HAP-1 (cell line): ENCODE measurements around the gene STYK1.

Experiments
- DNase-seq, 2 experiments: peaks; one replicate each; pipeline ENCODE4 v3.0.0-alpha.2; 2016 to 2020; ENCODE audit warnings: low spot score in 2 of 2
- H3K27me3 ChIP-seq: fragments of 250-450 bp; sonication (Bioruptor Pico); 2 replicates; pipeline ENCODE4 v1.5.1; 2020; ENCODE audit warnings: low read depth, mild to moderate bottlenecking, moderate library complexity
- H3K36me3 ChIP-seq: fragments of 250-450 bp; sonication (Bioruptor Pico); replicated peaks from 2 replicates; pipeline ENCODE4 v1.5.1; 2020; ENCODE audit warnings: mild to moderate bottlenecking
- H3K4me1 ChIP-seq: fragments of 250-450 bp; sonication (Bioruptor Pico); 2 replicates; pipeline ENCODE4 v1.5.1; 2020; ENCODE audit warnings: mild to moderate bottlenecking
- H3K4me3 ChIP-seq: fragments of 250-450 bp; sonication (Bioruptor Pico); 2 replicates; pipeline ENCODE4 v1.5.1; 2020; ENCODE audit warnings: mild to moderate bottlenecking, moderate library complexity
- H3K9me3 ChIP-seq: fragments of 250-450 bp; sonication (Bioruptor Pico); 2 replicates; pipeline ENCODE4 v1.5.1; 2020; ENCODE audit warnings: mild to moderate bottlenecking, moderate library complexity
- in situ Hi-C: fragments of 300-500 bp; cut with MboI; formaldehyde crosslinking; loops from 3 replicates; pipeline ENCODE4 v1.14.3; 2020; ENCODE audit warnings: low sequenced_read_pairs, inconsistent platforms, mixed read lengths

STYK1 gene, protein sequence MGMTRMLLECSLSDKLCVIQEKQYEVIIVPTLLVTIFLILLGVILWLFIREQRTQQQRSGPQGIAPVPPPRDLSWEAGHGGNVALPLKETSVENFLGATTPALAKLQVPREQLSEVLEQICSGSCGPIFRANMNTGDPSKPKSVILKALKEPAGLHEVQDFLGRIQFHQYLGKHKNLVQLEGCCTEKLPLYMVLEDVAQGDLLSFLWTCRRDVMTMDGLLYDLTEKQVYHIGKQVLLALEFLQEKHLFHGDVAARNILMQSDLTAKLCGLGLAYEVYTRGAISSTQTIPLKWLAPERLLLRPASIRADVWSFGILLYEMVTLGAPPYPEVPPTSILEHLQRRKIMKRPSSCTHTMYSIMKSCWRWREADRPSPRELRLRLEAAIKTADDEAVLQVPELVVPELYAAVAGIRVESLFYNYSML

DNA sequence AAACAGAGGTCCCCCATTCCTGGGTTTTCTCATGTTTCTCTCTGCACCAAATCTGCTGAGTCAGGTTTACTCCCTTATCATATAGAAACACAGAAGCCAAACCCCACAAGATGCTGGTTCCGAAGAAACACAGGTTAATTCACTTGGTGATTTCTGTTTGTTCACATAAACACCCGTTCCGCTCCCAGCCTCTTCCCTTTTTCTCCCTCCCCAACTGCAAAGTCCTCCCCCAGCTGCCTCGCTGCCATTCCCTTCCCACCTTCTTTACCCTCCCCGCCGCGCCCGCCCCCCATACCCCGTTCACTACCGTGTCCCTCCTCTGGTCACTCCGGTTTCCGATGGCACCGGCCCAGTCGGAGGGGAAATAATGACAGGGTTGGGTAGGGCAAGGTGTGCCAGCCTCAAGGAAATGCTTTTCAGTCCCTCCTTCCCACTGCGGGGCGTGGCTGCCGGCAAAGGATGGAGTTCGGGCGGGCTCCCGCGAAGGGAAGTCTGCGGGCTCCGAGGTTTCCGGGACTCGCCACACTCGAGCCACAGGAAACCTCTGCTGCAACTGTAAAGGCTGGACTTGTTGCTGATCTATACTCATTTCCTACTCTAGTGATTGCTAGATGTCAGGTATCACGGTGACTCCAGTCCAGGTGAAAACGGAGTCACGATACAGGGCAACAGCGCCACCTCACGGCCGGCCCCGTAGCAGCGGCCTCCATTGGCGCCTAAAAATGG lies at the start of gene STYK1:
TSS of gene STYK1 (minus strand) at position 394 of the 726 bp plus-strand sequence. CDS start 39,434 bp downstream, outside the sequence.
- in situ Hi-C loops: no loop called here
- H3K9me3 ChIP-seq: no peaks in the 10 kb centered on the region
- peaks cover 5% of the 10 kb centered on the region for H3K27me3 ChIP-seq
- H3K4me3 ChIP-seq: peak within 1 kb of the TSS; percentile 50
- H3K4me1 ChIP-seq: peaks cover 4% of the 10 kb centered on the region
- no peaks in the 10 kb centered on the region for H3K36me3 ChIP-seq
- peak; percentile 51 to 81 for DNase-seq

GRCh38 chr12:10722905-10723746 lies 49.3 kb upstream of the STYK1 start, which contains the start of gene YBX3:
Gene YBX3, minus strand, starts transcription at chr12:10723323. Its CDS starts 212 bp downstream, at chr12:10723111.
- DNase-seq: peak; percentile 83 to 90
- peak within 1 kb of the TSS; percentile 82 for H3K4me3 ChIP-seq
- H3K9me3 ChIP-seq: no peaks in the 10 kb centered on the region
- H3K4me1 ChIP-seq: peaks cover 33% of the 10 kb centered on the region
- H3K36me3 ChIP-seq: peaks cover 12% of the 10 kb centered on the region
- in situ Hi-C loops: no loop called here
- H3K27me3 ChIP-seq: no peaks in the 10 kb centered on the region; the same call in 1 of the 2 replicates

DNA sequence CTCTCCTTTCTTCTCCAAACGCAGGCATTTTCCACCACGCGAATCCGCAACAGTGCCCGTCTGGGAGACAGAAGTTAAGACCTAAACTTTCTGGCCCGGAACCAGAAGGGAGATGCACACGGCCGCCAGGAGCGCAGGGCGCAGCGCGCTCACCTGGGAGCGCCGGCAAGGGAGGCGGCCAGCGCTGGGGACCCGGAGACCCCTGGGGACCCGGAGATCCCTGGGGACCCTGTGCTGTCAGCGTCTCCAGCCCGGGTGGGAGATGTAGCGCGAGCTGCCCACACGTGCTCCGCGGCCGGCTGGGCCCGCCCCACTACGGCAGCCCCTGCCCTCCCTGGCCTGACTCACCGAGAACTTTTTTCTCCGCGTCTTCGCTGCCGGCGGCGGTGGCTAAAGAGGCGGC lies 48.7 kb upstream of the STYK1 start:
- Histone ChIP-seq H3K4me3 (peak overlapping the region; percentile 82), H3K4me1 (peaks cover 40% of the 10 kb centered on the region), H3K27me3 (no peaks in the 10 kb centered on the region; the same call in 1 of the 2 replicates), H3K9me3 (no peaks in the 10 kb centered on the region), H3K36me3 (peaks cover 18% of the 10 kb centered on the region)
- in situ Hi-C loops: no loop called here
- DNase-seq: no peak

DNA sequence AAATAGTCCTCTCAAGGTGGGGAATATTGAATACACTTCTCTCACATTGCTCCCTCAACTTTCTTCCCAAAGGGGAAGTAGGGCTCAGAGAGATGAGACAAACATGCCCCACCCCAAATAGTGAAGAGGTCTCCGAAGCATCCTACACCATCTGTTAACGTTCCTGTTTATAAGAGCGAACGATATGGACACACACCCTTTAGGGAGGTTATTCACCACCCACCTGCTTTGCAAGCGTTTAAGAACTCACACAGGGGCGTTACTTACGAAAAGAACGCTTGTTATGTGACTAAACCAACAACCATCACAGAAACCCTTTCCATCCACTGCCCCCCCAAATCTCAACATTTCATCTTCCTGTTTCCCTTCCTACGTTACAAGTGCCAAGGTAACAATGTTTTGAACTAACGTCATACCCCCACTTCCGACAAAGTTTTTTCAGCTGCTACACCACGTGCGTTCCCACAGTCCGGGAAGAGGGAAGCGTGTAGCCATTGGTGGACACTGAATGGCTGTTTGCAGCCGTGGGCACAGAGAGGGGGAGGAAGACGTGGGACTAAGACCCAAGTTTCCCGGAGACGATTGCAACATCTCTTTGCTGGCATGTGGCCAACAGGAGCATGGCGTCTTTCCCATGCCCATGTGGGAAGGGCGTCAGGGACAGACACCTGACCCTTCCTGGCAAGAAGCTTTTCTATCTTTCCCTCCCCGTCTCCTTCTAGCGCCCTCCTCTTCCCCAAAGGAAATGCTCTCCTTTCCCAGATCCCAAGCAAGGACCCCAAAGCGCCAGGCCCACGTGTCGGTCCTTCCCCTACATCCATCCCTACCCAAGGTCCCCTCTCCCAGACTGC lies 48.0 kb upstream of the STYK1 start:
- Histone ChIP-seq H3K36me3 (peaks cover 24% of the 10 kb centered on the region), H3K27me3 (no peaks in the 10 kb centered on the region), H3K4me1 (peaks cover 46% of the 10 kb centered on the region), H3K4me3 (peak overlapping the region; percentile 82), H3K9me3 (no peaks in the 10 kb centered on the region)
- peak; percentile 67 to 87 for DNase-seq
- in situ Hi-C loops: no loop called here

- in situ Hi-C loops: no loop called here
- peak overlapping the region; percentile 82 for H3K4me3 ChIP-seq
- no peaks in the 10 kb centered on the region for H3K27me3 ChIP-seq
- H3K9me3 ChIP-seq: no peaks in the 10 kb centered on the region
- H3K36me3 ChIP-seq: peaks cover 28% of the 10 kb centered on the region
- no peak for DNase-seq
- peaks cover 50% of the 10 kb centered on the region for H3K4me1 ChIP-seq
Observed at GRCh38 chr12:10720974-10721650, 47.3 kb upstream of the STYK1 start.

GRCh38 chr12:10719482-10719881 lies 45.6 kb upstream of the STYK1 start:
- H3K4me3 ChIP-seq: no peak overlapping the region; the same call in 1 of the 2 replicates
- peaks cover 50% of the 10 kb centered on the region for H3K4me1 ChIP-seq
- DNase-seq: no peak
- H3K27me3 ChIP-seq: no peaks in the 10 kb centered on the region
- in situ Hi-C loops: no loop called here
- no peaks in the 10 kb centered on the region for H3K9me3 ChIP-seq
- H3K36me3 ChIP-seq: peaks cover 42% of the 10 kb centered on the region

DNA sequence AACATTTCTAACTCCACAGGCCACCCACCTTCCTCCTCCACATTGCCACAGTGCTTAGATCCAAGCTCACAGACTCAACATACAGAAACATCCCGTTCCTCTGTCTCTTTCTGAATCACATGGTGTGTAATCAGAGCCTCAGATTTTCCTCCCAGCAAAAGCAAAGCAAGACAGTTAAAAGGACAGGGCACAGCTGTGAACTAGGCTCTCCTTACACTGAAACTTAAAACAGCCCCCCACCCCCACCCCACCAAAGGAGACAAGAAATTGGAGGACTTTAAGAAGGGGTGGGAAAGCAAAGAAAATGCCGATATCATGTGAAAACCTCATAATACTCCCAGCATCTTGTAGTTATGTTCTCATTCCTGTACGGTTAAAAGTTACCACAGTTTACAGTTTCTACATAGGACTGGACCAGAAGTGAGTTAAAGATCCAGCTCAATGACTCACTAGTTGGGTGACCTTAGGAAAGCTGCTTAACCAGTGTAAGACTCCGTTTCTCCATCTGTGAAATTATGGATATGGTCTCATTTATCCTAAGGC lies 44.5 kb upstream of the STYK1 start:
- DNase-seq: no peak
- Histone ChIP-seq H3K9me3 (no peaks in the 10 kb centered on the region), H3K36me3 (peaks cover 54% of the 10 kb centered on the region), H3K4me3 (no peak overlapping the region), H3K27me3 (no peaks in the 10 kb centered on the region), H3K4me1 (peaks cover 47% of the 10 kb centered on the region)
- in situ Hi-C loops: no loop called here

GRCh38 chr12:10717410-10717809 lies 43.6 kb upstream of the STYK1 start:
- no peak overlapping the region for H3K4me3 ChIP-seq
- H3K36me3 ChIP-seq: peaks cover 61% of the 10 kb centered on the region
- no peaks in the 10 kb centered on the region for H3K27me3 ChIP-seq
- DNase-seq: no peak
- no peaks in the 10 kb centered on the region for H3K9me3 ChIP-seq
- peaks cover 47% of the 10 kb centered on the region for H3K4me1 ChIP-seq
- in situ Hi-C loops: no loop called here

DNA sequence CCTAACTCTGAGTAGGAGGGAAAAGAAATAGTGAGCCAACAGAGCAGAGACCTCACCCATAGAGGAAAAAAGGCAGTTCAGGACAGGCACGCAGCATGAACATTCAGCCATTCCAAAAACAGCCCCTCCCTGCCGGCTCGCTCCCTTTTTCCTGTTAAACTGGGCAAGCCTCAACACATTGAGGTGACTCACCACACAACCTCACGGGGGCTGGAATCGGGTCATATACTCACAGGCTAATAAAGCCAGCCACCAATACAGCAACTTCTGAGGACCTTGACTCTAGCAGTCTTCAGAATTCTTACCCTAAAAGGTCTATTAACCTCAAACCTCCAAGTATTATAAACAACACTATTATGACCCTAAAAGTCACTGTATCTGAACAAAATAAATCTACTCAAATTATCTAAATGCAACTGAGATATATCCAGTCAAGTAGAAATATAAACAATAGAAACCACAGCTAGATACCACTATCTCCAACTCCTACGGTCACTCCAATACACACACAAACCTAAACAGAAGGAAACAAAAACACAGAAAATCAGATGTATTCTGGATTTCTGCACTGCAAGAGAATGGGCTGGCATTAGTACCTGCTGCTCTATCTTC lies 43.0 kb upstream of the STYK1 start:
- Histone ChIP-seq H3K36me3 (peaks cover 65% of the 10 kb centered on the region), H3K4me1 (peaks cover 47% of the 10 kb centered on the region), H3K27me3 (no peaks in the 10 kb centered on the region), H3K4me3 (no peak overlapping the region), H3K9me3 (no peaks in the 10 kb centered on the region)
- in situ Hi-C loops: no loop called here
- peak in 1 of 2 experiments; percentile 76 for DNase-seq

DNA sequence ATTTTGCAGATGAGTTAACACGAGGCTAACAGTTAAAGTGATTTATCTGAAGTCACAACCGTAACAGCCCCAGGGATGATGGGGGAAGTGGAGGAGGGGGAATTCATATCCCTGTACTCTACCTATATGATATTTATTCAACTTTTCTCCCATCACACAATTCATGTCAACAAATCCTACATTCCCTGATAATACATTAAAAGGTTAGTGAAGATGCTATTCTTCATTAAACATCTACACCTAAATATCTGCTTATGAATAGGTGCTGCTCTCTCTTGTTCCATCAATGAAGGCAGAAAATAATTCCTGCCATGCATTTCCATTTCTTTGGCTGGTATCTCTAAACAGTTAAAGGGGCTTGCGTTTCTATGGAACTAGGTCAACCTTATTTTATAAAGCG lies 42.4 kb upstream of the STYK1 start:
- in situ Hi-C loops: no loop called here
- Histone ChIP-seq H3K4me1 (peaks cover 47% of the 10 kb centered on the region), H3K4me3 (no peak overlapping the region), H3K27me3 (no peaks in the 10 kb centered on the region), H3K36me3 (peaks cover 70% of the 10 kb centered on the region), H3K9me3 (no peaks in the 10 kb centered on the region)
- DNase-seq: peak in 1 of 2 experiments; percentile 38

DNA sequence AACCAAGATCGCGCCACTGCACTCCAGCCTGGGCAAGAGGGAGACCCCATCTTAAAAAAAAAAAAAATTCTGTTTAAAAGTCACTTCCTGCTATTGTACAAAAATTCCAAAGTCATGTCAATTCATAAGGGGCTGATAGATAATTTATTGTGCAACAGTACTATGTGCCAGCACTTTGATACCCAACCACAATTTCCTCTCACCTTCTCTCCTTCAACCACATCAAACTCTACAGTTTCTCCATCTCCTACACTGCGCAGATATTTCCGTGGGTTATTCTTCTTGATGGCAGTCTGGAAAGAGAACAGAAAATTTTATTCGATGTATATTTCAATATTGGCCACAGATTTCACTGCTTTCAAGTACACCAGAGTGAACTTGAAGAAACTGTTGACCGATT lies 41.6 kb upstream of the STYK1 start:
- DNase-seq: no peak
- peaks cover 74% of the 10 kb centered on the region for H3K36me3 ChIP-seq
- H3K27me3 ChIP-seq: no peaks in the 10 kb centered on the region
- no peaks in the 10 kb centered on the region for H3K9me3 ChIP-seq
- in situ Hi-C loops: no loop called here
- H3K4me1 ChIP-seq: peaks cover 39% of the 10 kb centered on the region
- no peak overlapping the region for H3K4me3 ChIP-seq

- no peaks in the 10 kb centered on the region for H3K27me3 ChIP-seq
- peaks cover 97% of the 10 kb centered on the region for H3K36me3 ChIP-seq
- H3K9me3 ChIP-seq: no peaks in the 10 kb centered on the region
- no peaks in the 10 kb centered on the region for H3K4me1 ChIP-seq
- in situ Hi-C loops: no loop called here
- no peak overlapping the region for H3K4me3 ChIP-seq
- DNase-seq: no peak
Observed at GRCh38 chr12:10709808-10710207, 36.0 kb upstream of the STYK1 start.
